PC-9 (cell line): ENCODE results near the gene CHPF2. TPM values are rescaled to one million over a fixed set of nuclear protein-coding genes. Genes with fewer than 3 reads are reported as not detected.

Source experiments
- BruUV-seq: library from RNA; stranded (reverse); fragments of 400-500 nt; replicated peaks from 2 replicates; lab custom pipeline; 2021; lab: Mats Ljungman, UMichigan
- CTCF ChIA-PET: fragments of 300-600 bp; sonication (Branson Sonifier 250); formaldehyde crosslinking; loops from one replicate; lab custom pipeline; 2022; ENCODE audit warnings: antibody characterized with exemption; lab: Charles Lee
- POLR2A ChIA-PET: fragments of 300-600 bp; sonication (Branson Sonifier 250); formaldehyde crosslinking; loops from one replicate; lab custom pipeline; 2022; ENCODE audit warnings: antibody characterized with exemption; ENCODE audit not compliant: unreplicated experiment; lab: Charles Lee
- DNase-seq, 2 experiments: peaks; one replicate each; pipeline versions ENCODE4 v3.0.0 to v3.0.0-alpha.2; 2015 to 2022; ENCODE audit warnings: mixed read lengths in 1 of 2
- H2AFZ ChIP-seq: fragments of 200-600 bp; sonication (generic); 2 replicates; pipeline ENCODE4 v1.8.1; 2017; ENCODE audit warnings: antibody characterized with exemption
- H3F3A ChIP-seq: fragments of 200-600 bp; sonication (generic); 2 replicates; pipeline ENCODE4 v1.8.1; 2017; ENCODE audit warnings: antibody characterized with exemption, mild to moderate bottlenecking, low read depth; ENCODE audit not compliant: insufficient read depth
- H3K27ac ChIP-seq: fragments of 200-600 bp; sonication (generic); 2 replicates; pipeline ENCODE4 v1.6.1; 2016; ENCODE audit warnings: mixed run types
- H3K27me3 ChIP-seq: fragments of 200-600 bp; sonication (generic); 2 replicates; pipeline ENCODE4 v1.6.1; 2016; ENCODE audit warnings: low read depth, mixed run types; ENCODE audit not compliant: insufficient read depth
- H3K36me3 ChIP-seq: fragments of 200-600 bp; sonication (generic); 2 replicates; pipeline ENCODE4 v1.6.1; 2016; ENCODE audit warnings: low read depth, mixed run types
- H3K4me1 ChIP-seq: fragments of 200-600 bp; sonication (generic); replicated peaks from 2 replicates; pipeline ENCODE4 v1.6.1; 2016; ENCODE audit warnings: mixed run types; ENCODE audit not compliant: insufficient read depth
- H3K4me2 ChIP-seq: fragments of 200-600 bp; sonication (generic); 2 replicates; pipeline ENCODE4 v1.6.1; 2017; ENCODE audit warnings: mixed run types
- H3K4me3 ChIP-seq: fragments of 200-600 bp; sonication (generic); 2 replicates; pipeline ENCODE4 v1.6.1; 2016; ENCODE audit warnings: mixed run types
- H3K79me2 ChIP-seq: fragments of 200-600 bp; sonication (generic); 2 replicates; pipeline ENCODE4 v1.6.1; 2017; ENCODE audit warnings: low read depth, mixed run types
- H3K9me2 ChIP-seq: fragments of 200-600 bp; sonication (generic); 2 replicates; pipeline ENCODE4 v1.8.1; 2017; ENCODE audit warnings: mild to moderate bottlenecking; ENCODE audit not compliant: insufficient read depth
- H3K9me3 ChIP-seq: fragments of 200-600 bp; sonication (generic); 2 replicates; pipeline ENCODE4 v1.8.1; 2016; ENCODE audit warnings: low read depth; ENCODE audit not compliant: insufficient read depth
- H4K20me1 ChIP-seq: fragments of 200-600 bp; sonication (generic); 2 replicates; pipeline ENCODE4 v1.8.1; 2017; ENCODE audit not compliant: insufficient read depth
- EZH2 ChIP-seq: fragments of 200-600 bp; sonication (generic); IDR thresholded peaks from 2 replicates; pipeline ENCODE4 v1.8.0; 2017; ENCODE audit warnings: antibody characterized with exemption, low read depth
- intact Hi-C: fragments of 100-400 bp; cut with micrococcal nuclease; formaldehyde crosslinking; loops from one replicate; pipeline ENCODE4 v1.10.0; 2022; ENCODE audit not compliant: unreplicated experiment
- total RNA-seq: library from RNA; stranded (reverse); gene quantifications from 2 replicates; pipeline ENCODE4 v1.2.3, GENCODE V29; 2021
- TF ChIP-seq, protein P1 (sequence below): fragments of 200-600 bp; sonication (generic); conservative IDR thresholded peaks from 2 replicates; pipeline ENCODE4 v1.6.1; 2017; ENCODE audit warnings: mixed run types, antibody characterized with exemption, mild to moderate bottlenecking, moderate library complexity

CHPF2 gene
- total RNA-seq, 1 experiment from 2014 or later, result 54.9 TPM

DNA sequence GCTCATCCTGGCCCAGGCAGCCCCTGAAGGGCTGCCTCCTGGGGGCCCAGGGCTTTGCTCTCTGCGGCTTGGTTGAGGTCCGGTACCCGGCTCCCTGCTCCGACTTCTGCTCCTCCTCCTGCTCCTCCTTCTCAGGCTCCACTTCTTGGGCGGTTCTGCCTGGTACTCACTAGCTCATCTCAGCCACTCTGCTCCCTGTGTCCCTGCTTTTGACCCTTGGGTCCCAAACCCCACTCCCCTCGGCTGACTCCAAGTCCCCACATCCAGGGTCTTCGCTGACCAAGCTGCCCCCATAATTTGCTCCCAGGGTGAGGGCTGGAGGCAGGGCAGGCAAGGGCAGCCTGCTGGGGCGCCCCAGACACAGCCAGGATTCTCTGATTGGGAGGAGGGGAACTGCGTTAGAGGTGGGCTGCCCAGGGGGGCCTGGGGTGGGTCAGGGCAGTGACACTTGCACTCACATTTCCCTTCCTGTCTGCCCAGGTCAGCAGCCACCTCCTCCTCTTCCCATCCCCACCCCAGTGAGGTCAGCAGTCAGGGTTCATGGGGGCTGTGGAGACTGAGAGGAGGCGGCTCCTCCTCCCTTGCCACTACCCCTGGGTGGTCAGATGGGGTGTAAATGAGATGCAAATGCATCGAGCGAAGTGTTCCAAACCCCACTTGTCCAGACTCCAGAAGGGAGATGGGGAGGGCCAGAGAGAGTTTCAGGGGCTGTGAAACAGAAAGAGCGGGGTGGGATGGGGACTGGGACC, 14.0 kb downstream of the CHPF2 start:
- Histone ChIP-seq H3K27me3 (peaks cover 40% of the 10 kb centered on the region), H3K4me2 (no peak overlapping the region), H3K79me2 (no peaks in the 10 kb centered on the region), H3K4me1 (no peaks in the 10 kb centered on the region; the same call in 1 of the 2 replicates), H3K9me2 (no peaks in the 10 kb centered on the region), H2AFZ (no peak overlapping the region), H3K27ac (no peak overlapping the region), H3K4me3 (no peak overlapping the region), H3K36me3 (no peaks in the 10 kb centered on the region), H3F3A (peaks cover 16% of the 10 kb centered on the region), H3K9me3 (no peaks in the 10 kb centered on the region), H4K20me1 (0 out of 2 replicates have a peak, but pooled peaks cover 3% of the 10 kb centered on the region)
- POLR2A ChIA-PET, result no interaction called here
- TF ChIP-seq, protein P1, sequence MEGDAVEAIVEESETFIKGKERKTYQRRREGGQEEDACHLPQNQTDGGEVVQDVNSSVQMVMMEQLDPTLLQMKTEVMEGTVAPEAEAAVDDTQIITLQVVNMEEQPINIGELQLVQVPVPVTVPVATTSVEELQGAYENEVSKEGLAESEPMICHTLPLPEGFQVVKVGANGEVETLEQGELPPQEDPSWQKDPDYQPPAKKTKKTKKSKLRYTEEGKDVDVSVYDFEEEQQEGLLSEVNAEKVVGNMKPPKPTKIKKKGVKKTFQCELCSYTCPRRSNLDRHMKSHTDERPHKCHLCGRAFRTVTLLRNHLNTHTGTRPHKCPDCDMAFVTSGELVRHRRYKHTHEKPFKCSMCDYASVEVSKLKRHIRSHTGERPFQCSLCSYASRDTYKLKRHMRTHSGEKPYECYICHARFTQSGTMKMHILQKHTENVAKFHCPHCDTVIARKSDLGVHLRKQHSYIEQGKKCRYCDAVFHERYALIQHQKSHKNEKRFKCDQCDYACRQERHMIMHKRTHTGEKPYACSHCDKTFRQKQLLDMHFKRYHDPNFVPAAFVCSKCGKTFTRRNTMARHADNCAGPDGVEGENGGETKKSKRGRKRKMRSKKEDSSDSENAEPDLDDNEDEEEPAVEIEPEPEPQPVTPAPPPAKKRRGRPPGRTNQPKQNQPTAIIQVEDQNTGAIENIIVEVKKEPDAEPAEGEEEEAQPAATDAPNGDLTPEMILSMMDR, result no peak
- TF ChIP-seq EZH2, result no peak
- BruUV-seq, result no TSS peak
- intact Hi-C loops, result no loop called here
- CTCF ChIA-PET, result no interaction called here
- DNase-seq, result no peak

DNA sequence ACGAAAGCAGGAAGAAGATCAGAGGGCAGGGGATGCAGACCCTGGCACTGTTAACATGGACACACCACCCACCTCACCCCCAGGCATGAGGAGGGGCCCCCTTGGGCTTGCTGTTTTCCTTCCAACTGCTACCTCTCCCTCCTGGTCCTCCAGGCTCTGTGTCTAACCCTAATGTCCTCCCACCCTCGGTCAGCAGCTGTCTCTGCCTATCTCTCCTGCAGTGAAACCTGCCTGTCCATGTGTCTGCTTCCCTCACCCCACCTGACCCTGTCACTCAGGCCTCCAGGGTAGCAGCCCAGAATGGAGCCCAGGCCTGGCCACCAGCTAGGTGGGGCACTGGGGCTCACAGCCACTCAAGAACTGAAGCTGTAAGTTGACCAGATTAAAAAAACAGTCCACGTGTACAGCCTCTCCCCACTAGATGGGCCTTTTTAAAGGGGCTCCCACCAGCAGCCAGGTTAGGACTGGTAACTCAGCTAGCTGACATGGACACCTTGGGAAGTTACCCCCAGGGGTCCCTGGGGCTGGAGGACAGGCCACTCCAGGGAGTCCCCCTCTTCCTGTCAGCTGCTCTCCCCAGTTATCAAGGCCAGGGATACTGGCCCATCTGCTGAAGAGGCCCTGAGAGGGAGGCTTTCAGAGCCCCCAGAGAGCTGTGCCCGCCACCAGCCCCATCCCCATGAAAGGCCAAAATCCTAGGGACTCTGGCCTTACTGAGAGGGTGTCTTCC, 14.7 kb downstream of the CHPF2 start:
- H3K27me3 ChIP-seq, result peaks cover 43% of the 10 kb centered on the region
- CTCF ChIA-PET, result no interaction called here
- no peaks in the 10 kb centered on the region for H3K79me2 ChIP-seq
- intact Hi-C loops, result no loop called here
- no peak overlapping the region for H2AFZ ChIP-seq
- 0 out of 2 replicates have a peak, but pooled peaks cover 3% of the 10 kb centered on the region for H4K20me1 ChIP-seq
- H3K9me3 ChIP-seq, result no peaks in the 10 kb centered on the region
- no peaks in the 10 kb centered on the region for H3K9me2 ChIP-seq
- POLR2A ChIA-PET, result interaction anchor here (0.6 kb wide), 1 partner anchor 299 kb away, joined by 6 read pairs; no protein-coding TSS in a partner anchor
- no peak for DNase-seq
- no peak for TF ChIP-seq EZH2
- TF ChIP-seq, protein P1, result no peak
- H3F3A ChIP-seq, result peaks cover 16% of the 10 kb centered on the region
- H3K27ac ChIP-seq, result no peak overlapping the region
- BruUV-seq, result no TSS peak
- H3K4me3 ChIP-seq, result no peak overlapping the region
- H3K4me2 ChIP-seq, result no peak overlapping the region
- H3K4me1 ChIP-seq, result no peaks in the 10 kb centered on the region; the same call in 1 of the 2 replicates
- H3K36me3 ChIP-seq, result no peaks in the 10 kb centered on the region

DNA sequence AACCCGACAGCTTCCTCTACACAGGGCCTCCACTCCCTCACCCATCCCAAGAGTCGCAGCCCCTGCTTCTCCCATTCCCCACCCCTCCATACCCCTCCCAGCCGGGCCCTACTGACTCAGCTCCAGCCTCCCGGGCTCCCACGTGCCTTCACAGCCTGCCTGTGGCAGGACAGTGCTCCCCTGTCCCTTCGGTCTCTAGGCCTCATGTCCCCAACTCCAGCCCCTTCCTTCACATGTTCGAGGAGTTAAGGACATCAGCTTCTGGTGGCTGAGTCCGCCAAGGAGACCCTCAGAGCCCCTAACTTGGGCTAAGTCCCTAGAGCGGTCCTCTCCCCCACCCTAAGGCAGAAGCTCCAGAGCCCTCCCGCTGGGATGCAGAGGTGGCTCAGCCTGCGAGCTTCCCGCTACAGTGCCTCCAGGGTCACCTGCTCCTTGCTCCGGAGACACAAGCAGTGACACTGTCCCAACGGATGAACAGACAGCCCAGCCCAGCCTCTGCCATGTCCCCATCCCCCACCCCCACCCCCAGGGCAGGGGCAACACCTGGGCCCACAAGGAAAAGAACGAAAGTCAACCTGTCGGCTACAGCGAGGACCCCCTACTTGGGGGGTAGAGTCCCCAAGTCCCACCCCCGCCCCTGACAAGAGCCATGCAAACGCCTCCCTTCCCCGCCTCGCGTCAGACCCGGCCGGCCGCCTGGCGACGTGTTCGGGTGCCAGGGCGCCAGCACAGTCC, 15.5 kb downstream of the CHPF2 start:
- H4K20me1 ChIP-seq, result 0 out of 2 replicates have a peak, but pooled peaks cover 3% of the 10 kb centered on the region
- intact Hi-C loops, result no loop called here

More for the DNA sequence above, 15.5 kb downstream of the CHPF2 start:
- Histone ChIP-seq H3F3A (peaks cover 11% of the 10 kb centered on the region), H3K36me3 (no peaks in the 10 kb centered on the region), H3K27ac (no peak overlapping the region), H3K9me3 (no peaks in the 10 kb centered on the region), H3K4me3 (peak overlapping the region; percentile 60), H3K79me2 (no peaks in the 10 kb centered on the region), H3K4me2 (peak overlapping the region; percentile 93), H3K4me1 (no peaks in the 10 kb centered on the region; the same call in 1 of the 2 replicates), H3K9me2 (no peaks in the 10 kb centered on the region), H2AFZ (peak overlapping the region; percentile 52; the same call in 1 of the 2 replicates), H3K27me3 (peaks cover 51% of the 10 kb centered on the region)
- POLR2A ChIA-PET, result interaction anchor here (0.6 kb wide), 1 partner anchor 299 kb away, joined by 6 read pairs; no protein-coding TSS in a partner anchor
- DNase-seq, result no peak
- no TSS peak for BruUV-seq
- CTCF ChIA-PET, result no interaction called here
- no peak for TF ChIP-seq EZH2
- TF ChIP-seq, protein P1, result no peak
